NCI-H226 (cell line): ENCODE results near the gene SYNJ2.

Experiments used
- DNase-seq: peaks from one replicate; pipeline ENCODE4 v3.0.0-alpha.2; 2015

The SYNJ2 gene

GRCh38 chr6:157982563-157983405 lies 1.1 kb downstream of the SYNJ2 start:
- no peak for DNase-seq

- DNase-seq, result no peak
These were observed 1.9 kb downstream of the SYNJ2 start for GRCh38 chr6:157983406-157984119.

GRCh38 chr6:157984128-157984527 lies 2.5 kb downstream of the SYNJ2 start:
- DNase-seq, result no peak

GRCh38 chr6:157984686-157985225 lies 3.1 kb downstream of the SYNJ2 start:
- no peak for DNase-seq

GRCh38 chr6:157985378-157986155 lies 3.9 kb downstream of the SYNJ2 start:
- no peak for DNase-seq

GRCh38 chr6:157987788-157988699 lies 6.4 kb downstream of the SYNJ2 start:
- no peak for DNase-seq

- no peak for DNase-seq
These were observed 7.0 kb downstream of the SYNJ2 start for GRCh38 chr6:157988700-157989063.

GRCh38 chr6:157989541-157990289 lies 8.1 kb downstream of the SYNJ2 start:
- peak; percentile 77 for DNase-seq

- no peak for DNase-seq
These were observed 8.8 kb downstream of the SYNJ2 start for GRCh38 chr6:157990321-157991066.

GRCh38 chr6:157991067-157991432 lies 9.4 kb downstream of the SYNJ2 start:
- no peak for DNase-seq

GRCh38 chr6:157993076-157993475 lies 11.4 kb downstream of the SYNJ2 start:
- no peak for DNase-seq

- no peak for DNase-seq
These were observed 12.6 kb downstream of the SYNJ2 start for GRCh38 chr6:157994125-157994795.

- no peak for DNase-seq
These were observed 13.8 kb downstream of the SYNJ2 start for GRCh38 chr6:157995458-157995857.

GRCh38 chr6:157996201-157996712 lies 14.6 kb downstream of the SYNJ2 start:
- DNase-seq, result no peak

- no peak for DNase-seq
These were observed 15.4 kb downstream of the SYNJ2 start for GRCh38 chr6:157996918-157997702.

GRCh38 chr6:157997893-157998608 lies 16.4 kb downstream of the SYNJ2 start:
- no peak for DNase-seq

- no peak for DNase-seq
These were observed 17.1 kb downstream of the SYNJ2 start for GRCh38 chr6:157998707-157999167.
